DND-41 (cell line): ENCODE measurements around the gene AOC1.

Source experiments
- ATAC-seq: fragments of 200-7000 bp; cut with Tn5 transposase; 3 replicates; pipeline ENCODE4 v1.9.1; 2021; ENCODE audit warnings: low read depth; ENCODE audit not compliant: insufficient read depth
- DNase-seq: peaks from one replicate; pipeline ENCODE4 v3.0.0-alpha.2; 2020
- H2AFZ ChIP-seq: 2 replicates; pipeline ENCODE4 v1.6.0; 2012; ENCODE audit warnings: low read depth, low read length
- H3K27ac ChIP-seq: 2 replicates; pipeline ENCODE4 v1.5.1; 2012; ENCODE audit warnings: low read length, inconsistent platforms
- H3K27me3 ChIP-seq: fragments of 200-600 bp; sonication (generic); 2 replicates; pipeline ENCODE4 v1.6.0; 2012; ENCODE audit warnings: low read length, mild to moderate bottlenecking, inconsistent platforms; ENCODE audit not compliant: insufficient read depth, poor library complexity
- H3K36me3 ChIP-seq: 2 replicates; pipeline ENCODE4 v1.5.1; 2012; ENCODE audit warnings: low read length, inconsistent platforms; ENCODE audit not compliant: insufficient read depth
- H3K4me1 ChIP-seq: 2 replicates; pipeline ENCODE4 v1.5.1; 2012; ENCODE audit warnings: mild to moderate bottlenecking, low read length; ENCODE audit not compliant: insufficient read depth
- H3K4me2 ChIP-seq: 2 replicates; pipeline ENCODE4 v1.6.0; 2012; ENCODE audit warnings: mild to moderate bottlenecking, moderate library complexity, low read length, inconsistent platforms; ENCODE audit not compliant: insufficient read depth
- H3K4me3 ChIP-seq, 2 experiments: fragments of 200-600 bp in 1 of 2; shearing (Covaris generic) in 1 of 2; 2 replicates each; pipeline ENCODE4 v1.5.1; 2012 to 2016; ENCODE audit warnings: inconsistent platforms in 2 of 2, low read length in 2 of 2, mild to moderate bottlenecking in 2 of 2, low read depth in 1 of 2, moderate library complexity in 1 of 2
- H3K79me2 ChIP-seq: 2 replicates; pipeline ENCODE4 v1.6.0; 2012; ENCODE audit warnings: low read length, inconsistent platforms; ENCODE audit not compliant: insufficient read depth
- H3K9ac ChIP-seq: 2 replicates; pipeline ENCODE4 v1.6.0; 2012; ENCODE audit warnings: low read depth, mild to moderate bottlenecking, inconsistent platforms, low read length, moderate library complexity
- H3K9me3 ChIP-seq: 2 replicates; pipeline ENCODE4 v1.5.1; 2012; ENCODE audit warnings: low read length, moderate library complexity, mild to moderate bottlenecking, inconsistent platforms; ENCODE audit not compliant: insufficient read depth, severe bottlenecking
- H4K20me1 ChIP-seq: 2 replicates; pipeline ENCODE4 v1.6.0; 2012; ENCODE audit warnings: low read length; ENCODE audit not compliant: insufficient read depth
- CTCF ChIP-seq: IDR thresholded peaks from 2 replicates; pipeline ENCODE4 v1.5.1; 2012; ENCODE audit warnings: borderline replicate concordance, low read length, moderate library complexity, mild to moderate bottlenecking; ENCODE audit not compliant: poor library complexity, severe bottlenecking; ENCODE audit errors: extremely low read depth
- EZH2 ChIP-seq: IDR thresholded peaks from 3 replicates; pipeline ENCODE4 v1.6.1; 2012; ENCODE audit warnings: borderline replicate concordance, low read depth, mild to moderate bottlenecking, moderate library complexity, low read length, inconsistent platforms; ENCODE audit not compliant: severe bottlenecking

AOC1 gene

GRCh38 chr7:150857276-150858055, 5.1 kb downstream of the AOC1 start:
- TF ChIP-seq EZH2 (no peak), CTCF (no peak)
- DNase-seq (no peak), ATAC-seq (no peak)
- no peaks in the 10 kb centered on the region for H4K20me1 ChIP-seq
- H3K4me3 ChIP-seq = no peak overlapping the region
- H3K4me1 ChIP-seq = no peaks in the 10 kb centered on the region
- H3K4me2 ChIP-seq = no peak overlapping the region
- no peaks in the 10 kb centered on the region for H3K9me3 ChIP-seq
- peaks cover 27% of the 10 kb centered on the region for H3K27me3 ChIP-seq
- H3K79me2 ChIP-seq = no peaks in the 10 kb centered on the region
- H2AFZ ChIP-seq = no peak overlapping the region
- H3K27ac ChIP-seq = no peak overlapping the region
- H3K36me3 ChIP-seq = no peaks in the 10 kb centered on the region
- no peak overlapping the region for H3K9ac ChIP-seq

- peaks cover 30% of the 10 kb centered on the region for H3K27me3 ChIP-seq
- ATAC-seq (no peak), DNase-seq (no peak)
- TF ChIP-seq EZH2 = no peak
- no peak for TF ChIP-seq CTCF
- H2AFZ ChIP-seq = no peak overlapping the region
- no peak overlapping the region for H3K9ac ChIP-seq
- H3K36me3 ChIP-seq = no peaks in the 10 kb centered on the region
- H3K4me1 ChIP-seq = no peaks in the 10 kb centered on the region
- H3K4me2 ChIP-seq = no peak overlapping the region
- H3K79me2 ChIP-seq = no peaks in the 10 kb centered on the region
- no peaks in the 10 kb centered on the region for H3K9me3 ChIP-seq
- H4K20me1 ChIP-seq = no peaks in the 10 kb centered on the region
- no peak overlapping the region for H3K4me3 ChIP-seq
- no peak overlapping the region for H3K27ac ChIP-seq
These were observed 6.2 kb downstream of the AOC1 start for GRCh38 chr7:150858236-150859197.

GRCh38 chr7:150860291-150860977, 8.1 kb downstream of the AOC1 start:
- no peak overlapping the region for H3K9ac ChIP-seq
- no peak overlapping the region for H3K4me3 ChIP-seq

More at GRCh38 chr7:150860291-150860977, 8.1 kb downstream of the AOC1 start:
- Histone ChIP-seq H3K4me2 (no peak overlapping the region), H3K27me3 (peaks cover 23% of the 10 kb centered on the region), H4K20me1 (no peaks in the 10 kb centered on the region), H2AFZ (no peak overlapping the region), H3K4me1 (no peaks in the 10 kb centered on the region), H3K9me3 (no peaks in the 10 kb centered on the region), H3K27ac (no peak overlapping the region), H3K36me3 (no peaks in the 10 kb centered on the region), H3K79me2 (no peaks in the 10 kb centered on the region)
- ATAC-seq = no peak
- TF ChIP-seq CTCF = no peak
- no peak for TF ChIP-seq EZH2
- DNase-seq = no peak
